COLO668 (cell line): ENCODE measurements around the gene YAP1.

ENCODE experiments used
- DNase-seq: peaks from one replicate; lab custom pipeline; 2025; ENCODE audit not compliant: unreplicated experiment; lab: John Stamatoyannopoulos, UW

The YAP1 gene

GRCh38 chr11:102272047-102272824 lies 162.0 kb downstream of the YAP1 start:
- no peak for DNase-seq

GRCh38 chr11:102274628-102275027 lies 164.4 kb downstream of the YAP1 start:
- no peak for DNase-seq

- DNase-seq, result no peak
Observed at GRCh38 chr11:102276362-102276761, 166.1 kb downstream of the YAP1 start.

DNA sequence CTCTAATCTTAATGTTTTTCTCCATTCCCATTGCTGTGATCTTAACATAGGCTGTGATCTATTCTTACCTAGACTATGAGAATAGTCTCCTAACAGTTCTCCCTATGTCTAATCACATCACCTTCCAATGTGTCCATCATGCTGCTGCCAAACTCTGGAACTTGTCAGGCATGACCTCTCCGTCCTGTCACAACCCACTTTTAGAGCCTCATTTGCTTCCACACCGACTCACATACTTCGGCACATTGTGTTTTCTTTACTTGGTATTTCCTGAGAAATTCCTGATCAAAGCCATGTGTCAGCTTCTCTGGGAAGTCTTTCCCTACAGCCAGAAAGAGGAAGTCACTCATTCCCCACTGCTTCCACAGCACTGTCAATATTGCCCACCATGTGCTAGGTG lies 166.5 kb downstream of the YAP1 start:
- DNase-seq, result no peak

DNA sequence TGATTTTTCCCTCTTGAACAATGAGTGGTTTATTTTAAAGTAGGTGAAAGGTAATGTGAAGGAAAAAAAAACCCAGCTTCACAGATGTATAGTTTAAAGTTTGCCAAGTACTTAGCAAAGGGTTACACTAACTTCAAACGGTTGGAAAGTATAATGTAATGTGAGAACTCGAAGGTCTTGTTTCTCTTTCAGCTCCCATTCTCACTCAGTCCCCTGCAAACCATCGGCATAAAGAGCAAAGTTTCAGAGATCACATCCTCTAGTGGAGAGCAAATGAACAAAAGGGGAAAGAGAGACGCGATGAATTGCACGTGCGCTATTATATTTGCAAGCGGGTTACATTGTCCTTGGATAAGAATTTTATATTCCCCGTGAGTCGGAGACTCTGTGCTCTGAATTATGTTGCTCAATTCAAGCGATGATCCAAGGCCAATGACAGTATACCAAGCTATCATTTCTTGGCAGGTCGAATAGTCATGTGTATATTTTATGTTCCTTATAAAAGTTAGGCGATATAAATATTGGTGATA lies 169.5 kb downstream of the YAP1 start:
- no peak for DNase-seq

GRCh38 chr11:102280245-102280833 lies 170.1 kb downstream of the YAP1 start:
- no peak for DNase-seq
